SK-N-DZ (cell line): ENCODE data around the gene LDLRAP1.

Experiments used
- DNase-seq: peaks from one replicate; pipeline ENCODE4 v3.0.0-alpha.2; 2015; ENCODE audit warnings: low spot score

LDLRAP1 gene

DNA sequence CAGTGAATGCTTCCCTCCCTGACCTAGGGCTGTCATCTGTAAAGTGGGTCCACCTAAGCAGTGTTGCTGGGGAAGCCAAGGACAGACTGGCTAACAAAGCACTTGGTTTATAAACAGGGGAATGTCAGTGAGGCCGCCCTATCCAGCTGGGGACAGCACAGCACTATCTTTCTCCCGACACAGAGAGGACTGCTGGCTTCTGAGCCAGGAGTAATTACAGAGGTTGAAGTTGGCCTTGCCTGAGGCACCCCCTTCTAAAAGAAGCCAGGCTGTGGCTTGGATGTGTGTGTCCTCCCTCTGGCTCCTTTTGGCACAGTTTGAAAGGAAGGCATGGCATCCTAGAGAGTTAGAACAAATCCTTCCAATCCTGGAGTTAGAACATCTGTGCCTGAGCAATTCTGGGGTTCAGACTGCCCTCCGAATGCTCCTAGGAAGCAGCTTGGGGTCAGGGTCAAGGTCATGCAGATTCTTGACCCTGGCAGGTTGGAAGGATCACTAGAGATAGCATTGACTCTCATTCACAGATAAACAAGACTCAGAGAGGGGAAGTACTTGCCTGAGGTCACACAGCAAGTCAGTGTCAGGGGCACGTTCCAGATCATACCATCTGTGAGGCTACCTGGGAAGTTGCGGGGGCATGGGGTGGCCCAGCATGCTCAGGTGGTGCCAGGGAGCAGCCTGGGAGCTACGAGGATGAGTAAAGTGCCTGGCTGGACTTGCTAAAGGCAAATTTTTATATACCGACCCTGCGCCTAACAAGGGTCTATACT is 1.3 kb upstream of the LDLRAP1 start:
- DNase-seq = no peak

DNA sequence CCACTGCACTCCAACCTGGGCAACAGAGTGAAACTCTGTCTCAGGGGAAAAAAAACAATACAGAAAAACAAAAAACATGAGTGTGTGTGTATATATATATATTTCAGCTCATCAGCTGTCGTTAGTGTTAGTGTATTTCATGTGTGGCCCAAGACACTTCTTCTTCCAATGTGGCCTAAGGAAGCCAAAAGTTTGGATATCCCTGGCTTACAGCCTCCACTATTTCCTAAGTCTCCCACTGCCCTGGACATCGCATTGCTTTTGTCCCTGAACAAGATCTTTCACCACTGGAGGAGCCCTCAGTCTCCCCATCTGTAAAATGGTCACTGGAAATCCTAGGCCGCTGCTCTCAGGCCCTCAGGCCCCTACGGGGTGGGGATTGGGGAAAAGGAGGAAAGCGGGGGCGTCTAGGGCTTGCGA is 391 bp upstream of the LDLRAP1 start:
- DNase-seq = no peak

DNA sequence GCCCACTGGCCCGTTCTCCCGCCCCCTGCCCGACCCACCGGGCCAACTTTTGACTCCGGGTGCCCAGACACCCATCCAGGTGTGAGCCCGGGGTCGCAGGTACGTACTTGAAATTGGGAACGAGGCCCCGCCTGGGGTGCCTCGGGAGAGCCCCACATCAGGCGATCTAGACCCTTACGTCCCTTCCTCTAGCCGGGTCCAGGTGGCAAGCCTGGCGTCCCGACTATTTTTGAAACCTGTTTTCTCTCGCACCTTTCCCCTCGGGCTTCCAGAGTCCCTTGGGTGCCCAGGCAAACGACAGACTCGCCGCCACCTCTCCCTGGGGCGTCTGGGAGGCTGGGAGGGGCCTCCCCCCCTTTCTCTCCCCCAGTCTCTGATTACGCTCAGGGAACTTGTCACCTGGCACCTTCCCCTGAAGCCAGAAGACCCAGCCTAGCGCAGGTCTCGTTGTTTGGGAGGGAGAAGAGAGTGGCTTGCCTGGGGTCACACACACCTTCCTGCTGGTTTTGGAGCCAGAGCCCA is 898 bp downstream of the LDLRAP1 start:
- no peak for DNase-seq

DNA sequence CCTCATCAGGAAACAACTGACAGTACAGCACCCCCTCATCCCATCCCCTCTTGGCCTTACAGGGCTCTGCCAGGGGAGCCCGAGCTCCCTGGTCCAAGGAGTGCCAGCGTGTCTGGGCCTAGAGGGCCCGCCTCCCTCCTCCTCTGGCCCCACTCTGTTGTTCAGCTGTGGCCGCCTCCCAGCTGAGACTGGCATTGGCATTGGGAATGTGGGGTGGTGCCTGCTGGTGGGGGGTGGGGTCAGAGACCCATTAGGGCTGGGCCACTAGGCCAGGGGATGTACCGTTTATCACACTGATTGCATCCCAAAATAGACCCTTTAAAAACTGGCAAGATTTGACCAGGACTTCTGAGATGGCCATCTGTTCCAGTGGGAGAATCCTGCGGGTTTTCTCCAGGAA is 1.4 kb downstream of the LDLRAP1 start:
- no peak for DNase-seq

DNA sequence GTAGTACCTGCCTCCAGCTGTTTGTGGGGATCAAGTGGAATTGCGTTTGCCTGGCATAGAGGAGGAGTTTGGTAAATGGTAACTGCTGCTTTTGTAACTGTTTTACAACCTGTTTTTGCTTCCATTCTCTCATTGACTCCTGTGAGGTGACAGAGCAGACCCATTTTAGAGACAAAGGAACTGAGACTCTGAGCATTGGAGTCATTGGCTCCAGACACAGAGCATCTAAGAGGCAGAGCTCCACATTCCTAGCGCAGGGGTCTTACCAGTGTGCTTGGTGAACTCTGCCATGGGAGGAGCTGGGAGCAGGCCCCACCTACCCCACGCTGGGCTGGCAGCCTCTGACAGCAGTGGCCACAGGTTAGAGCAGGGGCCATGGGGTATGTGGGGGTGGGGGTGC is 2.4 kb downstream of the LDLRAP1 start:
- no peak for DNase-seq

DNA sequence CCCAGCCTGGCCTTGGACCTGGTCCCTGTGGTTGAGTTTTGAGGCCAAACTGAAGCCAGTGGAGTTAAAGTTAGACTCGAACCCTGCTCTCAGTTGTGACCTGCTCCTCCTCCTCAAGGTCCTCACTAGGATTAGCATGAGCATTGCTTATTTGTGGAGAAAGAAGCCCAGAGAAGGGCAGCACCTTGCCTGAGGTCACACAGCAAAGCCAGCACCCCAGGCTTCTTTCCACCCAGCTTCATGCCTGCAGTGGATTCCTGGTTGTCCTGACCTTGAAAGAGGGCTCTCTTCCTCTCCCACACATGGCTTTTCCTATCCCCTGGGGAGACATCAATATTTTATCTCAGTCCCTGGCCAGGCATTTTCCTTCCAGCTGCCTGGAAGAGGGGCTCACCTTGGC is 2.8 kb downstream of the LDLRAP1 start:
- no peak for DNase-seq

DNA sequence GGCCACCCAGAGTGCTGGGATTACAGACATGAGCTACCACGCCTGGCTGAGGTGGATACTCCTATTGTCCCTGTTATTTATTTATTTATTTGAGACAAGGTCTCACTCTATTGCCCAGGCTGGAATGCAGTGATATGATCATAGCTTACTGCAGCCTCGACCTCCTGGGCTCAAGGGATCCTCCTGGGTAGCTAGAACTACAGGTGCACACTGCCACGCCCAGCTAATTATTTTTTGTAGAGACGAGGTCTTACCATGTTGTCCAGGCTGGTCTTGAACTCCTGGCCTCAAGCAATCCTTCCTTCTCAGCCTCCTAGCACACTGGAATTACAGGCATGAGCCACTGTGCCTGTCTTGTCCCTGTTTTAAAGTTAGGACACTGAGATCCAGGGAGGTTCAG is 5.2 kb downstream of the LDLRAP1 start:
- no peak for DNase-seq

DNA sequence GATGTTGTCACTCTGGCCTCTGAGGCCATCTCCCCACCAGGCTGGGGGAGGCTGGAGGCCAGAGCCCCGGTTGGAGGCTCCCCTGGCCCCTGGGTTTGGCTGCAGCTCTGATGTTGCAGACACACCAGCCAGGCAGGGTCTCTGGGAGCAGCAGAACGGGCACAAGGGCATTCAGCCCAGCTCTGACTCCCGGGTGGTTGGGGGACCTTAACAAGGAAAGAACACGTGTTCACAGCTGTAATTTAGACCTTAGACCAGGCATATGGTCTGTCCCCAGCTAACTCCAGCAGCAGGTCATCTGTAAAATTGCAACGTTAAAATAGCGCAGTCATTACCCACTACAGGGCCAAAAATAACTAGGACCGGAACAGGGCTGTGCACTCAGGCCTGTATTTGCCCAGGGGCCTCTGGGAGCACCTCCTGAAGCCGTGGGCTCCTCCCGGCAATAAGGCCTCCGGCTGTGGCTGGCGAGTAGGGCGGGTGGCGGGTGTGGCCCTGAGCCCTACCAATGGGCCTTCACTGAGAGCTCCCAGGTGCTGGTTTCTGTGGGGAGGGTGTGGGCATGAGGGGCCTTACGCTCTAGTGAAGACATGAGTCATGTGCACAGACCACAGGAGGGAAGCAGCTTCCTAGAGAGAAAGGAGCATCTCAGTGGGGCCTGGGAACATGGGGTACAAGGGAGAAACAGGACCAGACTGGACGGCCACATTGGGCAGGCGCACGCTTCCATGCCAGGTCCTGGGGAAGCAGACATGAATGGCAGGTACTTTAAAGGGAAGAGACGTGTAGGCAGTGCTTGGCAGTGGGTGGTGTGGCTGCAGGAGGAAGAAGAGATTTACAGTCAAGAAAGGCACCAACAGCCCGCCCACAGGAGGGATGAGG is 6.1 kb downstream of the LDLRAP1 start:
- DNase-seq = no peak

DNA sequence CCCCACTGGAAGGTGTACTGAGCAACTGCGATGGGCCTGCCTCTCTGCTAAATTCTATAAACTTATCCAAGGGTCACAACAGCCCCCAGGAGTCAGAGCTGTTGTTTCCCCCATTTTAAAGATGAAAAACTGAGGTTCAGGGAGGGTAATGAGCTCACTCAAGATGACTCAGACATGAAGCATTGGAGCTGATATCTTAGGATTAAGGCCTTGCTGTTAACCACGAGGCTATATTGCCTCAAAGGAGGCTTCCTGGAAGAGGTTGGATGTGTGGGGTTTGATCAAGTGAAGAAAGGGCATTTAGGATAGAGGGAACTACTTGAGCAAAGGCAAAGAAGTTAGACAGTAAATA is 6.7 kb downstream of the LDLRAP1 start:
- no peak for DNase-seq

DNA sequence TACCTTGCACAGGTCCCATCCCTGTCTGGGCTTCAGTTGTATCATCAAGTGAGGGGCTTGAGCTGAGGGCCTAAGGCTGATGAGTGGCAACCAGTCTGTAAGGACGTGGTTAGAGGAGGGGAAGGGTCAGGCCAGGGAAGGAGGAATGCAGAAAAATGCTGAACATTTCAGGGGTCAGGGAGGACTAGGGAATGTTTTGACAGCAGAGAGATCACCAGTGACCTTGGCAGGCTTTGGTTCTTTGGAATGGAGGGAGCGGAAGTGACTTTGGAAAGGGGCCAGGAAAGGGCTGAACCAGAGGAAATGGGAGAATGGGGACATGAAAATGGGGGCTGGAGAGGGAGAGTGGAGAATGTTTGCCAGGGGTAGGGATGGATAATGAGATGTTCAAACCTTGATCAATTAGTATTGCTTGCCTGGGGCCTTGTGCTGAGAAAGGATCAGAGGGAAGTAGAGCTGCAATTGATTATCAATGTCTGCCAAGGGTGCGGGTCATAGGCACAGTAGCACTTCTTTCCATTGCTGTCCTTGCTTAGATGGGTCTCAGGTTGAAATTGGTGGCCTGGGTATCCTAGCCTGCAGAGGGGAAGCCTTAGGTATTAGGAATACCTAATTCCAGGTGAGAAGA is 7.4 kb downstream of the LDLRAP1 start:
- DNase-seq = no peak

DNA sequence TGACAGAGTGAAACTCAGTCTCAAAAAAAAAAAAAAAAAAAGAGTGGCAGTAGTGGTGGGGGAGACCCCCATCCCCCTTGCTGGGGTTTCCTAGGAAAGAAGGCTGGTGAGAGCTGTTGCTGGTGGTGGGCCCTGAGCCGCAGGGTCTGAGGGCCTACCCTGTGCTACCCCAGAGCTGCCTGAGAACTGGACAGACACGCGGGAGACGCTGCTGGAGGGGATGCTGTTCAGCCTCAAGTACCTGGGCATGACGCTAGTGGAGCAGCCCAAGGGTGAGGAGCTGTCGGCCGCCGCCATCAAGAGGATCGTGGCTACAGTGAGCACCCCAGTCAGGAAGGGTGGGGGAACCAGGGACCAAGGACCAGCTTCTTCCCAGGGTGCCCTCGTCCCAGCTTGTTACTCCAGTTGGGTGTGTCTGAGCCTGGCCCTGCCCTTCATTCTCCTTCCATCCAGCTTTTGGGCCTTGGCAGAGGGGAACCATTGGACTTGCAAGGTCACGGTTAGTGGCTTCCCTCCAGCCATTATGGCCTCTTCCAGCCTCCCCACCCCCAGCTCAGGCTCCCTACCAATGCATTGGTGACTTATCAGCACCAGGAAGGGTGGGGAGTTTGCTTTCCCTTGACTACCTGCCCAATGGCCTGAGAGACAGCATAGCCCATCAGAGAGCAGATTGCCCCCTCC is 10.5 kb downstream of the LDLRAP1 start:
- DNase-seq = no peak

DNA sequence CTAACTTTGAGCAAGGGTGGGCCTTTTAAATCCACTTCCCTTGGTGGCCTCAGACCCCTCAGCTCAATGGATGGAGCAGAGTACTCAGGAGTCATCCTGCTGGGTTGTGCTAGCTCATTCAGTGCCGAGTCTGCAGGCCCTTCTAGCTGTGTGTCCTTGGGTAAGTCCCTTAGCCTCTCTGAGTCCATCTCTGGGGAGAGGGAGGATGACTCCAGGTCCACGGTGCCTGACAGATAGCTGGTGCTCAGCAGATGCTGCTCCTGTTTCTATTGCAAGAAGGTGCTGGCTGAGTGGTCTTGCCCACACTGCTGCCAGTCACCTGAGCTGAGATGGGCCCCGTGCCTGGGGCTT is 11.0 kb downstream of the LDLRAP1 start:
- no peak for DNase-seq

DNA sequence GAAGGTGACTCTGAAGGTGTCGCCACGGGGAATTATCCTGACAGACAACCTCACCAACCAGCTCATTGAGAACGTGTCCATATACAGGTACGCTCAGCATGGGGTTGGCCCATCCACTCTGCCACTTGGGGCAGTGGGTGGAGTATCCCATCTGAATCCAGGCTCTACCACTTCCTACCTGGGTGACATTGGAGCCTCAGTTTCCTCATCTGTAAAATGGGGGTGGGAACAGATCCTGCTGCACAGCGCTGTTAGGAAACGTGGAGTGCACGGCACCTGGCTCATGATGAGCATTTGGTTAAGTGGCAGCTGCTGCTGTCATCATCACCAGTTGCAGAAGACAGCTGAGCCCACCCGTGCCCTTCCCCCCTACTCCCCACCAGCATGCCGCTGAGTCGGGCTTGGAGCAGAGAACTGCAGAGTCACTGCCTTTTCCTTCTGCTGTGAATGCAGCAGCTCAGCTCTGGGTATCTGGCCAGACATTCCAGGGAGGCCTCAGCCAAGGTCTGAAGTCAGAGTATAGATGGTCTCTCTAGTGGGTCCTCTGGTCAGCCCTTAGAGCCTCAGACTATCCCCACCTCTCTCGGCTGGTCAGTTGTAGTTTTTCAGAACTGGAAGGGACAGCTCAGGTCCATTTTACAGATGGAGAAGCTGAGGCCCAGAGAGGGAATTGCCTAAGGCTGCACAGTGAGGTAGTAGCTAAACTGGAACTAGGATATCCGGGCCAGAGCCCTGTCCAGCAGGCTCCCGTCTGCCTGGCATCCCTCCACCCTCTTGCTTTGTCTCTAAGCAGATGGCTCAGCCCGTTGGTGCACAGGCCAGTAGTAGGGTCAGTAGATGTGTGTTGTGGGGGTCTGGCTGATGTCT is 11.7 kb downstream of the LDLRAP1 start:
- no peak for DNase-seq

DNA sequence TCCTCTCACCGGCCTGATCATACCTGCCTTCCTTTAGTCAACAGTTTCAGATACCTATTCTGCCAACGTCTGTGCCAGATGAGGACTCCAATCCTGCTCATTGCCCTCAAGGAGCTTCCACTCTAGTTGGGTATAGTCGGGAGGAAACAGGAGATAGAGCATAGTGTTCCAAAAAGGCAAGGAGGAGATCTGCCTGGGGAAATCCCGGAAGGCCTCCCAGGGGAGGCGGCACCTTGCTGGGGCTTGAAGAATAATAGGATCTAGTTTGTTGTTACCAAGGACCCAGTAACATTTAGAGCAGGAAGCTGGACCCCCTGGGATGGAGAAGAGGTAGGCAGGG is 12.3 kb downstream of the LDLRAP1 start:
- DNase-seq = no peak

DNA sequence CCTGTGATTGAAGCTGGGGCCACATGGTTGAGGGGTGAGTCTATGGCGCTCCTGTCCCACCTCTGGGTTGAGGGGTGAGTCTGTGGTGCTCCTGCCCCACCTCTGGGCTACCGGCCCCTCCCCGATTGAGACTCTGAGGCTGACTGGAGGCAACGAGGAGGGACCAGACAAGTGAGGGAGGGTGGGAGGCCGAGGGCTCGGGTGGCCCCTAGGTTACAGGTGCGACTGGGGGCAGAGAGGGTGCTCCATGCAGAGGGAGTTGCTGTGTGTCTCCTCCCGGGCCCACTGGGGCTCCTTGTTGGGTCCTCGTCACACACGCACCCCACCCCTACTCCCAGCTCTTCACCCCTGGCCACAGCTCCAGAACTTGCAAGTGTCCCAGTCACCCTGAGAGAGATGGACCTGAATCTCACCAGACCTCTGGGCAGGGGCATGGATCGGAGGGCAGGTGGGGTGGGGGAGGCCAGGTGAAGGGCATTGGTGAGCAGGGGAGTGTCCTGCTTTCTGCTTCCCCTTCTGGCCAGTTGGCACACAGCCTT is 12.8 kb downstream of the LDLRAP1 start:
- no peak for DNase-seq

DNA sequence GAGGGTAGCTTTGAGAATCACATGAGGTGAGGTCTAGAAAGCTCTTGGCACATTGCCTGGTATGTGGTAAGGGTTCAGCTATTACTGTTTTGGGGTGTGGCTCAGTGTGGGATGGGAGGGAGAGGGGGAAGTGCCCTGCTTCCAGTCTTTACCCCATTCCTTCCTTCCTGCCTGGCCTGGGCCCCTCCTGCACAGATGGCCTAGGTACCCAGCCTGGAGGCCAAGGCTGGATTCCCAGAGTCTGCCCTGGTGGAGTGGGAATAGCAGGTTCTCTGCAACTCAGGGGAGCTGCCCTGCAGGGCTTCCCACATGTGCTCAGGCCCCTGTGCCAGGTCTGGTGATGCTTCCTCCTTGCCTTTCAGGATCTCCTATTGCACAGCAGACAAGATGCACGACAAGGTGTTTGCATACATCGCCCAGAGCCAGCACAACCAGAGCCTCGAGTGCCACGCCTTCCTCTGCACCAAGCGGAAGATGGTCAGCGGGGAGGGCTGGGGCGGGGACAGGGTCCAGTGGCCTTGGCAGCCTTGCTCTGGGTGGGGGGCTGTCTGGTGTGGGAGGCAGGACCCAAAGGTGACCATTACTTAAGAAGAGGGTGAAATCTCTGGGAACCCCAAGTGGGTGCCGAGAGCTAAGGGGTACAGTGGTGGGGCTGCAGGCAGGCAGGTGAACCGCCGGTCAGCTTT is 13.5 kb downstream of the LDLRAP1 start:
- no peak for DNase-seq

DNA sequence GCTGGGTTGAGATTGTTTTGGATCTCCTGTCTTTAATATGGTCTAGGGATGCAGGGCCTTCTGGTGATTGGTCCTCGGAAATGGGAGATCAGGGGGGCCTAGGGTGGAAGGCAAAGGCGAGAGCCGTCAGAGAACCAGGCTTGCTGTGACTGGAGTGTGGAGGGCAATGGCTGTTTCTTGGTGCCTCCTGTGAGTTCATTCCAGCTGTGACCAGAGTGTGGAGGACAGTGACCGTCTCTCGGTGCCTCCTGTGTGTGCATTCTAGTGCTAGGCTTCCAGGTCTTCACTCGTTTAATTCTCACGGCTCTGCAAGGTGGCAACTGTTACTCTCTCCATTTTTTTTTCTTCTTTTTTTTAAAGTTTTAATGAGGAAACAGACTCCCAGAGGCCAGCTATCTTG is 14.1 kb downstream of the LDLRAP1 start:
- DNase-seq = no peak

DNA sequence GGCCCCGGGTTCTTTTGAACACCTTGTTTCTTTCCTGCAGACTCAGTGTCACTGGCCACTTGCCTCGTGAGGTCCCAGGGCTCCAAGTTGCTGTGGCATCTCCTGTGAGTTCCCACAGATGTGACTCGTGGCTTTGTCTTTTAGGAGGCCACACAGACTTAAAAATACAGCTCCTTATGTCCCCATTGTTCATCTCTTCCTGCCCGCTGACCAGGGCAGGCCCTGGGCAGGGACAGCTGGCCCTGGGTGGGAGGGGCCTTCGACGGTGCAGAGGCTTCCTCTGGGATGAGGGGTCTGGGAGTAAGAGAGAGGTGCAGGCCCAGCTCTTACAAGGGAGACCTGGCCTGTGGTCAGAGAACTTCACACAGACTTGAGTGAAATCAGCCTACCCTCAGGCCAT is 15.6 kb downstream of the LDLRAP1 start:
- DNase-seq = no peak

DNA sequence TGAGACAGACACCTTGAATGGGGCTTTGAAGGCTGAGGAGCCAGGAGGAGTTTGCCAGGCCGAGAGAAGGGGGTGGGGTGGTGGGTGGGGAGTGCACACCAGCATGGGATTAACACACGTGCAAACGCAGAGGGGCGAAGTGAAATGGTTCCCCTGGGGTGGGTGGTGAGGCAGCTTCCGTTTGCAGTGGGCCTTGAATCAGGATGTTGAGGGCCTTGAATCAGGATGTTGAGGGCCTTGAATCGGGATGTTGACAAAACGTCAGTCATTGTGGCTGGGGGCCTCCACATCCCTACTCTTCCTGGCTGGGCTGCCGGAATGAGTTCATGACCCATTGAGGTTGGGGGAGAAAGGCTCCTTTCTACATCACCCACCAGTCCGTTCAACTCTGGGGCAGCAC is 16.6 kb downstream of the LDLRAP1 start:
- no peak for DNase-seq

DNA sequence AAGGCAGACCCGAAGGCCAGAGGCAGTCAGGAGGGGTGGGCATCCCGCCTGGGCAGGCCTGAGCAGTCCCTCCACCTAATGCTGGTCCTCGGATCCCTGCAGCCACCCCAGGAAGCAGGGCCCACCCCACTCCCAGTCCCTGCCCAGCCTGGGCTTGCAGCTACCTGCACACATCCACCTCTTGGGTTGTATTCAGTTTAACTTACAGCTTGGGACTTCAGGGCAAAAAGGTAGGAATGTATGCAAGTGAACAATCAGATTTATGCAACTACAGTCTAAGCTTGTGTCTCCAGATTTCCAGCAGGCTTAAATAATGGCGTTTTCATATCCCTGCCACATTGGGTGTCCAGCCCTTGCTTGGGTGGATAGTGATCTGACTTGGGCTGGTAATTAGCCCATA is 17.4 kb downstream of the LDLRAP1 start:
- DNase-seq = no peak
